AG09319 (cell line): ENCODE results near the gene MRPS7.
"Not testable (repeated sequence)": the region's sequence is repeated elsewhere in the genome, so short reads cannot be mapped to it uniquely, and the experiment has no call there.

Experiments used
- DNase-seq: peaks from one replicate; pipeline ENCODE4 v3.0.0-alpha.2; 2010; ENCODE audit warnings: low read depth; ENCODE audit errors: extremely low read depth
- CTCF ChIP-seq: IDR thresholded peaks from 2 replicates; pipeline ENCODE4 v1.5.1; 2011; ENCODE audit warnings: low read depth, mild to moderate bottlenecking, inconsistent platforms, low read length, moderate library complexity

MRPS7 gene

GRCh38 chr17:75272848-75273184, 11.1 kb downstream of the MRPS7 start:
- no peak for TF ChIP-seq CTCF
- no peak for DNase-seq

DNA sequence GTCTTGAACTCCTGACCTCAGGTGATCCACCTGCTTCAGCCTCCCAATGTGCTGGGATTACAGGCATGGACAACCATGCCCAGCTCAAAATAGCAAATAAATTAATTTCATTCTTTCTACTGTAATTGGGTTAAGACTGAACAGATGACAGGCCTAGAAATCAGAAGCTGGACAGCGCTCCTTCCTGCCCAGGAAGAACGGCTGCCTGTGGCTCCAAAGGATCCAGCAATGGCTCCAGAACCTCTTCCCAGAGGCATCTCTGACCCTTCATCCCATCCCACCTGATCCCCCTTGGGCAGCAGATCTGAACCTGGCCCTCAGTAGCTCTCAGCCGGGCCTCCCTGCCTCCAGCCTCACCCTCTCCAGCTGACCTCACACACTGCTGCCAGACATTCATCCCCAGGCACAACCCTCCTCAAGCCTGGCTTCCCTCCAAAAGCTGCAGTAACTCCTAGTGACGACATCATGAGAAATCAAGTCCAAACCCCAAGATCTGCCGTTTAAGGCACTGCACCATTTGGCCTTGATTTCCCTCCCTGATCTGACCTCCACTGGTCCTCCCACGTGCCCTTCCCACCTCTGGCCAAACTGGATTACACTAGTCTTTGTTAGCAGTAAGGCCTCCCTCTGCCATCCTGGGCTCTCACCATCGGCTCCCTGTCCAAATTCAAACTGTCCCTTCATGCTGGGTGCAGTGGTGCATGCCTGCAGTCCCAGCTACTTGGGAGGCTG, 12.5 kb downstream of the MRPS7 start:
- TF ChIP-seq CTCF = no peak
- DNase-seq = no peak

DNA sequence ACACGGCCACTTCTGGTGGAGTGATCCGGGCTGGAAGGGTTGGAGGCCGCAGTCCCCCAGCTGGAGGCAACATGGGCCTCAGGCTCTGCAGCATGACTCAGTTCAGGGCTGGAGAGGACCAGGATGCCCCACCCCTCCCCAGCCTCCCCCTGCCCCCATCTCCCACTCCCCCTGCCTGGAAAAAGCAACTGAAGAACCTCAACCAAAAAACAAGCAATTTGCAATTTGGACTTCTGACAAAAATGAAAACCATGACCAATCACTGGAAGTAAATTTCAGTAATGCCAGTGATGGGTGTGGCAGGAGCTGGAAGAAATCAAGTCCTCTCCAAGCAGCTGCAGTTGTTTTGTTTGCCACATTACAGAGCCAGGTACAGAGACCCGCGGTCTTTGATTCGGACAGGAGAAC, 16.0 kb downstream of the MRPS7 start:
- DNase-seq = peak; percentile 69
- TF ChIP-seq CTCF = no peak

GRCh38 chr17:75280189-75280588, 18.5 kb downstream of the MRPS7 start:
- DNase-seq = not testable (repeated sequence)

DNA sequence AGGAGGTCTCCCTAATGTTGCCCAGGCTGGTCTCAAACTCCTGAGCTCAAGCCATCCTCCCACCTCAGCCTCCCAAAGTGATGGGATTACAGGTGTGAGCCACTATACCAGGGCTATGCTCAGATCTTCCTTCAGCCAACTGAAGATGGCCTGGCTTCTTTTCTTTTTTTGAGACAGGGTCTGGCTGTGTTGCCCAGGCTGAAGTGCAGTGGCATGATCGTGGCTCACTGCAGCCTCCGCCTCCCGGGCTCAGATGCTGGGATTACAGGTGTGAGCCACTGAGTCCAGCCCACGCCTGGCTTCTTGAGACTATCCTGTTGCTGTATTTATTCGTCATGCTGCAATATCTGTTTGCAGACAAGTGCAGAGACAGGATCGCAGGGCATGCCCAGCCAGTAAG, 23.4 kb downstream of the MRPS7 start:
- DNase-seq = no peak
- TF ChIP-seq CTCF = no peak

GRCh38 chr17:75287221-75287620, 25.5 kb downstream of the MRPS7 start:
- no peak for TF ChIP-seq CTCF
- DNase-seq = no peak

DNA sequence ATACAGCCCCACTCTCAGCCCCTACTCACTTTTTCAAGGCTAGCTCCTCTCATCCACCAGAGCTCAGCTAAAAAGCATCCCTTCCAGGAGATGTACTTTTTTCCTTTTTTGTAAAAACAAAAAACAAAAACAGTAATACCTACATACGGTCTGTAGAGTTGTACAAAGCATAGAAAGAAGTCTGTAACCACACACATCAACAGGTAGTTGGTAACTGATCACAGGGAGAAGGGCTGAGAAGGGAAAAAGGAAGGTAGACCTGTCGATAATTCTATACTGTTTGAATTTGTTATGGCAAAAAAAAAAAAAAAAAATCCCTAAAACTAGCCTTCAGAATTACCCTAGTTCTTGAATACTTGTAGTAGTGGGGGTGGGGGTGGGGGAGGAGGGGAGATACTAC, 26.7 kb downstream of the MRPS7 start:
- DNase-seq = no peak
- no peak for TF ChIP-seq CTCF

DNA sequence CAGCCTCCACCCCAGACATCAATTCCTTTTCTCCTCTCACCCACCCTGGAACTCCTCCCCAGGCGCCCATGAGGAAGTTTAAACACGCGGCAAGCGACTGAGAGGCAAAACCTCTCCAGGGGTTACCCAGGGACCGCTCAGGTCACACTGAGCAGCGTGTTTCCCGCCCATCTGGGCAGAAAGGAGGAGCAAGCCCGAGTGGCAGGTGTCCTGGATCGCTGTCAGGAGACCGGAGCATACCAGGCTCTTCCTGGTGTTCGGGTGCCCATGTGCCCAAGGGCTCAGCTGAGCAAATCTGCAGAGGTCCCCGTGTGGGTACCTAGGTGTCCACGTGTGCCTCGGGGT, 27.1 kb downstream of the MRPS7 start:
- DNase-seq = no peak
- TF ChIP-seq CTCF = no peak
